NCI-H1048 (cell line): ENCODE measurements around the gene RIOK3.

Experiments used
- DNase-seq: peaks from one replicate; lab custom pipeline; 2025; lab: John Stamatoyannopoulos, UW

The RIOK3 gene

GRCh38 chr18:23528580-23529472 is 75.7 kb downstream of the RIOK3 start:
- no peak for DNase-seq

GRCh38 chr18:23529604-23530003 is 76.5 kb downstream of the RIOK3 start:
- no peak for DNase-seq

- DNase-seq, result no peak
Observed at GRCh38 chr18:23530195-23530594, 77.1 kb downstream of the RIOK3 start.

GRCh38 chr18:23531912-23532311 is 78.8 kb downstream of the RIOK3 start:
- DNase-seq, result no peak
